OCI-LY1 (cell line): Measurements from ENCODE around the gene CPT1B.

Experiments used
- CTCF ChIP-seq: fragments of 200-600 bp; sonication (generic), shearing (Covaris generic); IDR thresholded peaks from 2 replicates; pipeline ENCODE4 v1.5.1; 2017; ENCODE audit warnings: mild to moderate bottlenecking, antibody characterized with exemption, low read length, moderate library complexity, mixed read lengths
- EZH2 ChIP-seq: fragments of 200-600 bp; sonication (generic), shearing (Covaris generic); IDR thresholded peaks from 2 replicates; pipeline ENCODE4 v1.8.0; 2017; ENCODE audit warnings: borderline replicate concordance, mixed run types, mild to moderate bottlenecking, antibody characterized with exemption, low read length, moderate library complexity, mixed read lengths

- TF ChIP-seq EZH2 (no peak), CTCF (no peak)
These were observed 37.8 kb downstream of the CPT1B start for GRCh38 chr22:50540381-50540780.
